PFSK-1 (cell line): ENCODE results near the gene MSH3.

ENCODE experiments used
- FOXP2 ChIP-seq: optimal IDR thresholded peaks from 2 replicates; pipeline ENCODE3; 2011; ENCODE audit warnings: borderline replicate concordance, control low read depth, inconsistent platforms; ENCODE audit not compliant: insufficient read depth; ENCODE audit errors: extremely low read length, extremely low read depth
- POLR2AphosphoS5 ChIP-seq: IDR thresholded peaks from 2 replicates; pipeline ENCODE4 v1.6.1; 2012; ENCODE audit warnings: low read depth, mild to moderate bottlenecking, control low read depth, low read length, moderate library complexity
- SIN3A ChIP-seq: IDR thresholded peaks from 2 replicates; pipeline ENCODE4 v1.6.1; 2012; ENCODE audit warnings: mild to moderate bottlenecking, low read length, moderate library complexity, borderline replicate concordance; ENCODE audit not compliant: insufficient read depth
- TAF1 ChIP-seq: IDR thresholded peaks from 2 replicates; pipeline ENCODE4 v1.6.1; 2012; ENCODE audit warnings: low read length, control low read depth, borderline replicate concordance; ENCODE audit not compliant: insufficient read depth
- TF ChIP-seq, protein P1 (sequence below), 2 experiments: IDR thresholded peaks; 2 replicates each; pipeline versions ENCODE4 v1.6.1 to v1.8.0; 2011 to 2012; ENCODE audit warnings: low read depth in 2 of 2, low read length in 2 of 2, control low read depth in 1 of 2, inconsistent platforms in 1 of 2, mild to moderate bottlenecking in 1 of 2, moderate library complexity in 1 of 2; ENCODE audit not compliant: insufficient read depth in 1 of 2

DNA sequence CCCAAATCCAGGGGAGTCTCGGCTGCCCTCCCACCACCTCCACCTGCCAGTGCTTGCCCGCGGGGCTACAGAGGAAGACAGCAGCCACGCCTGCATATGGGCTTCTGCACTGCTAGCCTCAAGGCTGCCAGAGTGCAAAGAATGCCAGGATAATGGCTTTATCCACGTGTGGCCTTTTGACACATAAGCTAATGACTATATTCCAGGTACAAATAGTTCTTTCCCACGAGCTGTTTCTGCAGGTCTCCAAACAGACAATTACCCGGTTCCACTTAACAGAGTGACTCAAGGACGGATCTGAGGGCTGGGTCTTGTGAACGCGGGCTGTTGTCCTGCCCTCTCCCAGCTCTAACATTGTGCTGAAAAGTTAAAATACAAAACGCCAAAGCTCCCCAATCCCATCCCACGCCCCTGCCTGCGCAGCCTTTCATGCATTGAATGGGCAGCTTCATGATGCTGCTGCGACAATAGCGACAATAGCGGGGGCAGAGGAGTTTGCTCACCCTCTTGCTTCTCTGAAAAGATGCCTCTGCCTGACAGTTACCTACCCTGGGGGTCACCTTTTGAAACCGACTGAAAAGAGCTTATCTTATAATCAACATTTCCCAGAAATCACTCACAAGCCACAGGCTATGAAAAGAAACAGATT lies 39.1 kb upstream of the MSH3 start:
- TF ChIP-seq TAF1, result no peak
- TF ChIP-seq, protein P1, sequence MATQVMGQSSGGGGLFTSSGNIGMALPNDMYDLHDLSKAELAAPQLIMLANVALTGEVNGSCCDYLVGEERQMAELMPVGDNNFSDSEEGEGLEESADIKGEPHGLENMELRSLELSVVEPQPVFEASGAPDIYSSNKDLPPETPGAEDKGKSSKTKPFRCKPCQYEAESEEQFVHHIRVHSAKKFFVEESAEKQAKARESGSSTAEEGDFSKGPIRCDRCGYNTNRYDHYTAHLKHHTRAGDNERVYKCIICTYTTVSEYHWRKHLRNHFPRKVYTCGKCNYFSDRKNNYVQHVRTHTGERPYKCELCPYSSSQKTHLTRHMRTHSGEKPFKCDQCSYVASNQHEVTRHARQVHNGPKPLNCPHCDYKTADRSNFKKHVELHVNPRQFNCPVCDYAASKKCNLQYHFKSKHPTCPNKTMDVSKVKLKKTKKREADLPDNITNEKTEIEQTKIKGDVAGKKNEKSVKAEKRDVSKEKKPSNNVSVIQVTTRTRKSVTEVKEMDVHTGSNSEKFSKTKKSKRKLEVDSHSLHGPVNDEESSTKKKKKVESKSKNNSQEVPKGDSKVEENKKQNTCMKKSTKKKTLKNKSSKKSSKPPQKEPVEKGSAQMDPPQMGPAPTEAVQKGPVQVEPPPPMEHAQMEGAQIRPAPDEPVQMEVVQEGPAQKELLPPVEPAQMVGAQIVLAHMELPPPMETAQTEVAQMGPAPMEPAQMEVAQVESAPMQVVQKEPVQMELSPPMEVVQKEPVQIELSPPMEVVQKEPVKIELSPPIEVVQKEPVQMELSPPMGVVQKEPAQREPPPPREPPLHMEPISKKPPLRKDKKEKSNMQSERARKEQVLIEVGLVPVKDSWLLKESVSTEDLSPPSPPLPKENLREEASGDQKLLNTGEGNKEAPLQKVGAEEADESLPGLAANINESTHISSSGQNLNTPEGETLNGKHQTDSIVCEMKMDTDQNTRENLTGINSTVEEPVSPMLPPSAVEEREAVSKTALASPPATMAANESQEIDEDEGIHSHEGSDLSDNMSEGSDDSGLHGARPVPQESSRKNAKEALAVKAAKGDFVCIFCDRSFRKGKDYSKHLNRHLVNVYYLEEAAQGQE (IDR thresholded peaks at IDR 0.05; ENCODE audit: insufficient read depth in 1 of 2, low read depth in 2 of 2, low read length in 2 of 2), result no peak
- no peak for TF ChIP-seq POLR2AphosphoS5
- TF ChIP-seq SIN3A, result no peak
- no peak for TF ChIP-seq FOXP2
